ENCODE measurements around the gene APCDD1L.

APCDD1L gene

DNA sequence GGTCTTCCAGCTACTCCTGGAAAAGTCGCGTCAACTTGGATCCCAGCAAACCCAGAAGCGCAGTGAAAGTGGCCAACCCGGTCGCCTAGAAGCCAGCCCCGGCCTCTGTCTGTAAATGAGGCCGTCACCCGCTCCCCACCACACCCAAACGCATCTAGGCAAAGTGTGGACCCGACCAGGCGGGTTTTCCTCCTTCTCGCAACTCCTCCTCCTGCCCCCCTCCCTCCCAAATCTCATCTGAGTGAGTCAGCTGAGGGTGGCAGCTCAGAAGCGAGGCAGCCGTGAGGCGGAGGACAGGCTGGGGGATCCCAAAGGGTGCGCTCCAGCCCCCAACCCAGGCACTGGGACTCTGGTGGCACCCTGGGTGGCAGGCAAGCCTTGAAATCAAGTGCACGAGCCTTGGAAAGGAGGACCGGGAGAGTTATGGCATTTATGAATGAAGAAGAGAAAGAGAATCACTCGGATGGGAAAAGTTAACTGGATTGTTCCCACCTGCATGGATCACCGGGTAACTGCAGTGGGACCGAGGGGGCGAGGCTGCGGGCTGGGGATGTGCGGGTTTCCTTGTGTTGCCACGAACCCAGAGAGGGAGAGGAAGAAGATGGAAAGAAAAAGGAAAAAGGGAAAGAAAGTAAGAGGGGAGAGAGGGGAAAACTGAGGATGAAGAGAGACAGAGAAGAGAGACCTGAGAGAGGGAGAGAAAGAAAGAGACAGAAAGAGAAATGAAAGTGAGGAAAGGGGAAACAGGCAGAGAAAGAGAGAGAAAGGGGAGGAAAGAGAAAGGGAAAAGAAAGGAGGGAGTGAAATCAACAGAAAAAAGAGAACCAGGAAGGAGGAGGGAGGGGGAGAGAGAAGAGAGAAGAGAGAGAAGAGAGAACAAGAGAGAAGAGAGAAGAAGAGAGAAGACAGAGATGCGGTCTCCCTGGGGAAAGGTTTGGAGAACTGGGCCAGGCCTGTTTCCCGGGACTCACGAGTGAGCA, at the start of gene APCDD1L:
APCDD1L (minus strand) TSS at position 167 of the 980 bp plus-strand sequence. CDS start 692 bp downstream, outside the sequence.
- no peak for DNase-seq

DNA sequence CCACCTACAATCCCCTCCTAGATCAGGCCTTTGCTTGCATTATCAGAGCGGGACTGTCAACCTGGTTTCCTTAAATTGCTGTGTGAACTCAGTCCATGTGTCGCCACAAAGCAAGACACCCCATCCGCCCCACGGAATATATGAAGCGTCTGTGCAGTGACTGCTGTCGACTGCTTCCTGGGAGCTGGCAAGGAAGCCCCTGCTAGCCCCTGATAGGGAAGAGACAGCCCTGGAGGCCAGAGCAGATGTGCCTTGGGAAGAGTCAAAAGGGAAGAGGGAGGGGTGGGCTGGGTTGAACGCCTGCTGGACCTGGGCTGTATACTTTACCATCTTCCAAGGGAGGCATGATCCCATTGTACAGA, 44.1 kb upstream of the APCDD1L start:
- DNase-seq, result no peak

DNA sequence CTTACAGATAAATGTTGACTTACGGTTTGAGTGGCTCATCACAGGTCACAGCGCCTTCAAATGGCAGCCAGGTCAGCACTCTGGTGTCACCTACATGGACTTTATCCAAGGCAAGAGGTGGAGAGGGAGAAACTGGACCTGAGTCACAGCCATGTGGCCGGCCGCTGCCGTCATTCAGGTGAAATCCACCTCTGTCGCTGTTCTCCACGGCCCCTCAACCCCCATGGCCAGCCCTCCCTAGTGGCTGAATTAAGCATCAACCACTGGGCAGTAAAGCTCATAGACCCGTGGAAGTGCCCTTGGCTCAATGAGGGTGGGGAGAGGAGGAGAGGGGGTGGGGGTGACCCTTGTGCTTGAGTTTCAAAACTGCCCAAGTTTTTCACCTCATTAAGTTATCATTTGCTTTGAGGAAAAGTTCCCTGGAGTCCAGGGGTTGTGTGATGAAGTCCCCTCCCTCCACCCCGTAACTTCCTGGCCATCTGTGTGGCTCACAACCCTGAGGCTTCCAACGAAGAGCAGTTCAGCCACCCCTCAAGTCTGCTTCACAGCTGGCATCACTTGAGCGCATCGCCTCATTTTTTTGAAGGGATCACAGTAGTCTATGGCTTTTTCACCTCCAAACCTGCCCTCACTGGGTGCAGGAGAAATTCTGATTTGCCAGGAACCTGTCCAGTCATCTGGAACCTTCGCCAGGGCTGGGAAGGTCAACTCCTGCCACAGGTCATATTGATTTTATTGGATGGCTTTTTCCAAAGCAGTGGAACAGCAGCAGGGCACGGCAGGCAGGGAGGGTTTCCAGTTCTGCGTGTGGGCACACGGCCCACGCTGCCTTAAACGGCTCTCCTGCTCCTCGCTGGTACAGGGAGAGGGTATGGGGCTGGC, 43.5 kb upstream of the APCDD1L start:
- no peak for DNase-seq

DNA sequence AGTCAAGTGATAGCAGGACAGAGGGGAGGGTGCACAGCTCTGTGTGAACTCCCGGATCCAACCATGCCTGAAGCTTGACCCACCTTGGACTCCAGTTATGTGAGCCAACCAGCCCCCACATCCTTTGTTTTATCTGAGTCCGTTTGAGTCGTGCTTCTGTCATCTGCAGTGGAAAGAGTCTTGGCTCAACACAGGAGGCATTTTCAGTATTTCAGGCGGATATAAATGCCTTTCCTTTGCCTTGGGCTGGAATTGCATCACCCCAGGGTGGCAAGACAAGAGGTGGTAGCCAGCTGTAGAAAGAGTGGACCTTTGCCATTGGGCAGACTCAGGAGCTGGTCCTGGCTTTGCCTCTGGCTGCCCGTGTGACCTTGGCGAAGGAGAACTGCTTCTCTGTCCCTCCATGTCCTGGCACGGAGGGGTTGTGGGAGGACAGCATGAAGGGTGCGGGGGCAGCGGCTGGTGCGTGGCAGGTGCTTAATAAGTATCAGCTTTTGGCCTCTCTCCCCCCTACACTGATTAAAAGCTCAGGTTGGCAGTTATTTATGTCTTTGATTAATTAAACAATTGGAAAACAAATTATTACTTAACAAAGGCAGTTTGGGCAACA, 42.6 kb upstream of the APCDD1L start:
- no peak for DNase-seq

DNA sequence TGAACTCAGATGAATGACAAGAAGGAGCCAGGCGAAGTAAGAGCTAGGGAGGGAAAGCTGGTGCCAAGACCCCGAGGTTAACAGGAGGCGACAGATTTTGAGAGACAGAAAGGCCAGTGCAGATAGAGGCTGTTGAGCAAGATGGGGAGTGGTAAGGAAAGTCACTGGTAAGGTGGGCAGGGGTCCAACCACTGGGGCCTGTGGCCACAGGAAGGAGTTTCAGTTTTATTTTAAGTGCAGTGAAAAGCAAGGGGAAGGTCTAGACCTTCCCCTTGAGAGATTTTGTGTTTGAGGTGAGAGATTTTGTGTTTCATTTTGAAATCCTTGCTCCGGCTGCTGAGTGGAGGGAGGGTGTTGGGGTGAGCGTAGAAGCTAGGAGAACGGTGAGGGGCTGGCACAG, 41.8 kb upstream of the APCDD1L start:
- DNase-seq, result no peak

DNA sequence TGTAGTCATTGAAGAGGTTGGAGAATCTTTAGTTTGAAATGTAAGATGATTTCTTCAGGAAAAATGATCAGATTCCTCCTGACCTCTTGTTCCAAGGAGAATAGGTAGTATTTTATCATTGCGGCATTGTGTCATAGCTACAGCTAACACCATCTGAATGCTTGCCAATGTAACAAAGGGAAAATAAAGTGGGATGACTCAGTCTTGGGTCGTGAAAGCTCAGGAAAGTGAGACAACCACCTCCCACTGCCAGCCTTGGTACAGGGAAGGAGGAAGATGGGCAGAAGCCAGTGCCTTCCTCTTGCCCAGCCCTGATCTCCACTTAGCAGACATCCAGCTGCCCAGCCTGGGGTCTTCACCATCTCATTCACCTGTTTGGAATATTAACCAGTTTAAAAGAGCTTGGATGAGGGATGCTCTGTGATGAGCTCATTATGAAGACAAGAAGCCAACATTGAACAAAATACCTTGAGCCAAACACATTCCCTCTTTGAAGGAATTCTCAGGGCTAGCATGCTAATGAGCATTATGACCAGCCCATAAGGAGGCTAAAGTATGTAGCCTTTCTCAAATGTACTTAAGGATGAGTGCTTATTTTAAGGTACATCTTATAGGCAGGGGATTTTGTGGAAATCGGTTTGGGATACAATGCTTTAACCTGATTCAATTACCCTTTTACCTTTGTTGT, 40.0 kb upstream of the APCDD1L start:
- DNase-seq, result no peak

DNA sequence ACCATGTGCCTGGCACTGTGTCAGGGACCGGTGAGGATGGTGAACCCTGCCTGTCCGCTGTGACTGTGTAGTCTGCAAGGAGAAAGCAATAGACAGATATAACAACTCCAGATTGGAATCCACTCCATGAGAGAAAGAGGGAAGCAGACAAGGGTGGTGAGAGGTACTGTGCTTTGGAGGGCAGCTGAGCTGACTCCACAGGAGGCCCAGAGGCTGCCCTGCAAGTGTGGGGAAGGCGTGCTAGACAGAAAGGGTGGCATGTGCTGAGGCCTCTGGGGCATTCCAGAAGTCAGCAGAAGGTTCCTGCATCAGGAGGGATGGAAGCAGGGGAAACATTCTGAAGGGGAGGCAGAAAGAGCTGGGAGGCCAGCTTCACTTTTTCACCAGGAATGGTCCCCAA, 39.3 kb upstream of the APCDD1L start:
- DNase-seq, result no peak

DNA sequence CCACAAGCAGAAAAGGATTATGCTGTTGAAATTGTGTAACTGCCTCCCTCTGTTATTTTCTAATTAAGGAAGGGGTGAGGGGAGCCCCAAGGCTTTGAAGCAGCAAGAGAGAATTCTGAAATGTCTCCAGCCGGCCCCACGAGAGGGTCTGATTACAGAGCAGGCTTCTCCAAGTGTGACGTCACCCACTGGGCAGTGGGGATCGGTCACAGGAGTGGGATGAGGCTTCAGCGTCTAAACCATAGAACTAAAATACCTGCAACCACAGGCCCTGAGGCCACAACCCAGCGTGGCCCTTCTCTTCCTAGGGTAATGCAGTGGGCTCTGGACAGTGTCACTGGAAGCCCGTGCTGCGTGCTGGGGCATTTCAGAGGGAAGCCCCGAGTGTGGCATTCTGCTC, 38.6 kb upstream of the APCDD1L start:
- DNase-seq, result no peak

DNA sequence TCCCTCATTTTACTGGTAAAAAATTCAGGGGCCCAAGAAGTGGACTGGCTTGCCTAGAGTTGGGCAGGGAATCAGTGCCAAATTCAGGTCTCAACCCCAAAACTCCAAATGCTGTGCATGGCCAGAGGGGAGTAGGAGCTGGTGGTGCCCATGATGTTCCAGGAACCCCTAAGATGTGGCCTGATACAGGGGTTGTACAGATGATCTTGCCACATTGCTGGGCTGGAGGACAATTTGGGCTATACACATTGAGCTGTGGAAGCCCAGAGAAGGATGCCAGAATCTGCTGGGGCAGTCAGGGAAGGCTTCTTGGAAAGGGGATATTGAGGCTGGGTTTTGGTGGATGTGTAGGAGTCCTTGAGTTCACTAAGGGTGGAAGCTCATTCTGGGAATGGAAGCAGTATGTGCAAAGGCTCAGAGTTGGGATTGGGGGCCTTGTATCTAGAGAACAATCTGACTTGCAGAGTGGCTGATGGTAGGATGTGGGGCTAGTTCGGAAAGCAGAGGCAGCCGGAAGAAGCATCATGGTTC, 38.0 kb upstream of the APCDD1L start:
- DNase-seq, result no peak

DNA sequence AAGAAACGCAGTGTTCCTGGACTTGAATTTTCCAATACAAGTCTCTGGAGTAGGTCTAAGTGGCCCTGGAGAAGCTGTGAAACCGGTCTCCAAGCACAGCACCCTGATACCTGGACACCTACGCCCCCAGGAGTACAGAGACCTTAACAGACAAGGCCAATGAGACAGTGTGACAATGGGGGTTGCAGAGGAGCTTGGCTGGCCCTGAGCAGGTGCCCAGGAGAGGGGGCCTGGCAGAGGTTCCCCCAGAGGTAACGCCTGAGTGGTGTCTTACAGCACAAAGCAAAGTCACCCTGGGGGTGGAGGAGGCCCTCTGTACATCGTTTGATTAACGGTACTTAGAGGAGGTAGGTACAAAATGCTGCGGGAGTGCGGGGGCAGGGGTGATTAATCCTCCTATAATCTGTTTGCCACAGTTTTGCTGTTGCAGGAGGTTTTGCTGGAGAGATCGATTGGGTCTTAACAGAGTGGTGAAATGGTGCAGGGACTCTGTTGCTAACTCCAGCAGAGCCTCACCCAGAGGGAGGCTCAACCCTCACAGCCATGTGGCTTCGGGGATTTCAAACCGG, 37.3 kb upstream of the APCDD1L start:
- DNase-seq, result no peak

DNA sequence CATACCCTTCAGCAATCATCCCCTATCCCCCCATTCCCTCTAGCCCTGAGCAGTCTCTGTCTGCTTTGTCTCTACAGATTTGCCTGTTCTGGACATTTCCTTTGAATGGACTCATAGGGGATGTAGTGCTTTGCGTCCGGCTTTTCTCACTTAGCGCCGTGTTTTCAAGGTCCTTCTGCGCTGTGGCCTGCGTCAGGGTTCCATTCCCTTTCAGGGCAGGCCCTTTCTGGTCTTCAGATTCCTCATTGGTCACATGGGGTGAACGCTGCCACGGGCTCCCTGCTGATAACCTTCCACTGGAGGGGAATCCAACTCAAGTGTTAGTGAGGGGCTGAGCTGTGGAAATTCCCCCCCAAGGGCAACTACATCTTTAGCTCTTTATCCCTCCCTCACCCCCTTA, 36.4 kb upstream of the APCDD1L start:
- DNase-seq, result no peak

DNA sequence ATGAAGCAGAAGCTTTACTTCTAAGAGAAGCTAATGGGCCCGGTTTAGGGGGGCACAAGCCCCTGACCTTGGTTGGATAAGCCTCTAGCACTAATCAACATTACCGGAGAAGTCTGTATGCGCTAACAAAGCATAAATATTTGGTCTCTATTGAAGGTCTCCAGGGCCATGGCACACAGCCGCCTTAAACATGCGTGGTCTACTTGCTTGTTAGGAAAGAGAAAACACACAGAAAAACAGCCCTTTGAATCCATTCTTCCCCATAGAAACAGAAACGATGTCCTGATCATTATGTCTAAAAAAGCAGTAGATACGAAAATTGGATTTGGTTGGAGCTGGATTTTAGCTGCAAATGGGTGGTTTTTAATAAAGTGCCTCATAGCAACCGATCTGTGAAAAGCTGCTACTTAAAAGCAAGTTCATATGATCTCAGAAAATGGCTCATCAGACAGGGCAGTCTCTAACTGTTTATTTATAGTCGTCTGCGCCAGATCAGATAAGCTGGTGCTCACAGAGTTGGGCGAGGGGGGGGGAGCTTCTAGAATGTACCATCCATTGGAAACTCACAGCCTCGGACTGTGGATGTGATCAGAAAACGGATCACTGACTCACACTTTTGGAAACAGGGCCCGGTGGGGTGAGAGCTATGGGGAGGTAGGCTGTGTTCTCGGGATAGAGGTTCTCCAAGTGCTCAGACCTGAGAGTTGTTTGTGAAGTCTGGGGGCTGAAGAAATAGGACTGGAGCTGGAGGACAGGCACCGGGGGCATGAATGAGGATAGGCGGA, 35.3 kb upstream of the APCDD1L start:
- DNase-seq, result no peak

DNA sequence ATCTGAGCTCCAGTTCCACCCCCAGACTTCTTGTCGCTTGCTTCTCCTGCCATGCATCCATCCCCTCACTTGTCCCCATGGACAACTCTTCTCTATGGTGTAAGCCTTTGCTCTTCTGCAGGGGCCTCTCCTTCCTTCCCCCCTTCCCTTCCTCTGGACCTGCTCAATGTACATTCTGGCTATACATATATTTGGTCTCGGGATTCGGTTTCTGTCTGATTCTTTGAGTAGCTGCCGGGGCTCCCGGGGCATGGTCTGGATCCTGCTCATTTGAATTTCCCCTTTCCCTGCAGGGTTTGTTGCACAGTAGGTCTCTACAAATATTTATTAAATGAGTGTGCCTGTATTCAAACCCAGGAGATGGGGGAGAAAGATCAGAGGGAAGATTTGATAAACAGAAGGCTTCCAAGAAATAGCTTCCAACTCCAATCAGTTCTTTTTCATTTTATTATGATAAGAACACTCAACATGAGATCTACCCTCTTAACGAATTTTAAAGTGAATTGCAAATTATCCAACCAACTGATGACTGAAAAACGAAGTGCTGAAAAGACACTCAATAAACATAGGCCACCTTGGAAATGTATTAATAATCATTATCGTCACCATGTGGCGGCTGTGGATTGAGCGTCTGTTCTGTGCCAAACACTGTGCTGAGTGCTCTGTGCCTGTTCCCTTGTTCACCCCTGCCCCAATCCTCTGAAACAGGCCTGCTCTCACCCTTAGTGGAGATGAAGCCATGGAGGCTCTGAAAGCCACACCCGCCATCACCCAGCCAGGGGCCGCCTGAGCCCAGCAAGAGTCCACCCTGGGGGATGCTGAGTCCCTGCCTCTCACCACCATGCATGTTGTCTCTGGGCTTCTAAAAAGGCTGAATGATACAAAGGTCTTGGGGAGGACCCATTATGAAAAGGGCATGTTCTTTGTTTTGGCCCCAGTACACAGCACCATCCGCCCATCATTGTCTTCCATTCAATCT, 34.3 kb upstream of the APCDD1L start:
- no peak for DNase-seq

DNA sequence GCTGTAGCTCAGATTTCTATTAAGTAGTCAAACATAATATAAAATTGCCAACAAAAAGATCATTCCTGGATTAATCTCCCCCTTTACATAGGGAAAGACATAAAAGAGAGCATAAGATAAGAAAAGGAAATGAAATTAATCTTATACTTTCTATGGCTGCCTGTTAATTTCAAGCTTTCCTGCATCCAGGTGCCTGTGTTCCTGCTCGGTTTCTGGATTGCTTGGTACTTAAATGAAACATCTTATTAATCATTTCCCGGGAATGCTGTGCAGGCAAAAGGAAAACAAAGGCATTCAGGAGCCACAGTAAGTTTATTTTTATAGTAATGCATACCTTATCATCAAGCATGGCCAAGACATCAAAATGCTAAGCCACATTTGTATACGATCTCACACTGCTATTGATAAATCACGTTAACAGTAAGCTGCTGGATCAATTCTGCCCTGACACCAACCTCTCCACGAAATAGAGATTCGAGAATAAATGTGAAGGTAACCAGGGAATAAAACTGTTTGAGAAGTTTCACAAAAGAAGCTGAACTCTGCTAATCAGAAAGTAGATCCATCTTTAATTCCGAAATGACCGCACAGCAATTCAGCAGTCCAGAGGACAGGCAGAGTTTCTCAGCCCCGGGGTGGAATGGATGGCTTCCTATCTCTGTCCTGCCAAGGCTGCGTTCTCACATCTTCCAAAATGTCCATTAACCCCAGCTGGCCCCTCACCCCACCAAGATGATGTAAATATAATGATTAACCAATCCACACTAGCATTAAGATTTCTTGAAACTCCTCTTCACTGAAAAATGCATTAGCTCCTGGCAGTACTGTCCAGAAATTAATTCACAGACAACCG, 32.6 kb upstream of the APCDD1L start:
- no peak for DNase-seq

DNA sequence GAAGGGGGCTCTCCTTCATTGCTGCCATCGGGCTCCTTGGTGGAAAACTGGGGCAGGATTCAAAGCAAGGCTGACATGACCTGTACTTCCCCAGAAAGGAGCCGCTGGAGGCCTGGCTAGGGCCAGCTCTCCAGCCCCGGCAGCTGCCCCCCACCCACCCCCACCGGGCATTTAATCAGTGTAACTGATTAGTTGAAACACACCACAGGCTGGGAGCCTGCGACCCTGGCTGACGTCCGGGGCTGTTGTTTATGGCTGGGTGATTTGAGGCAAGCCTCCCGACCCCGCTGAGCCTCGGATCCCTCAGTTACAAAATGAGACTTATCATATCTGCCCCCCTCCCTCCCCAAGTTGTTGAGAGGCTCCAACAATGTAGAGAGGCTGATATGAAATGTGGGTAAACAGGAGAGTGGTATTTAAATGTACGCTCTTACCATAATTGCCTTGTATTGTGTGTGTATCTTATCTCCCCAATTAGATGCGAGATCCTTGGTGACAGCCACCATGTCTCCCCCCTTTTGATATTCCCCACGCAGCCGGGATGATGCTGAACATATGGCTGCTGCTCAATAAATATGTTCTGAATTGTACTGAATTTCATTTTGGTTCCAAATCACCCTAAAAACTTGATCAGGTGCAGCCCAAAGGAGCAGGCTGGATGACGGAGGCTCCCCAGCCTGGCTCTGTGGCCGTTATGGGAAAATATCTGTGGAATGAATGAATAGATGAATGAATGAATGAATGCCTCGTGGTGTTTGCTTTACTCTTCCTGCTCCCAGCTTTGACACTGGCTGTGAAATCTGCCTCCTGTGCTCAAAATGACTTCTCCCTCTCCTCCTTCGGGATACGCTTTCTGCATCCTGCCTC, 31.8 kb upstream of the APCDD1L start:
- no peak for DNase-seq

DNA sequence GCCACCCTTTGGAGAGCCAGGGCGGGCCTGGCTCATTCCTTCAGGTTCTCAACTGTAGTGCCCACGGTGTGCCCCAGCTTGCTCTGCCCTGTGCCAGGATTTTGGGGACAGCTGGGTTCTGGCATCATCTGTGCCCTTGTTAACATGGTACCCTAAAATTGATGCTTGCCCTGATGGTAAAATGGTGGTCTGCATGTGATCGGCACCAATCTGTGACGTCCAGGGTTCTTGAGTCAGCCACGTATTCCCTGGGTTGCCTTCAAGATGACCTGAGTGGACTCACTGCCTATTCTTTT, 31.2 kb upstream of the APCDD1L start:
- DNase-seq, result no peak

DNA sequence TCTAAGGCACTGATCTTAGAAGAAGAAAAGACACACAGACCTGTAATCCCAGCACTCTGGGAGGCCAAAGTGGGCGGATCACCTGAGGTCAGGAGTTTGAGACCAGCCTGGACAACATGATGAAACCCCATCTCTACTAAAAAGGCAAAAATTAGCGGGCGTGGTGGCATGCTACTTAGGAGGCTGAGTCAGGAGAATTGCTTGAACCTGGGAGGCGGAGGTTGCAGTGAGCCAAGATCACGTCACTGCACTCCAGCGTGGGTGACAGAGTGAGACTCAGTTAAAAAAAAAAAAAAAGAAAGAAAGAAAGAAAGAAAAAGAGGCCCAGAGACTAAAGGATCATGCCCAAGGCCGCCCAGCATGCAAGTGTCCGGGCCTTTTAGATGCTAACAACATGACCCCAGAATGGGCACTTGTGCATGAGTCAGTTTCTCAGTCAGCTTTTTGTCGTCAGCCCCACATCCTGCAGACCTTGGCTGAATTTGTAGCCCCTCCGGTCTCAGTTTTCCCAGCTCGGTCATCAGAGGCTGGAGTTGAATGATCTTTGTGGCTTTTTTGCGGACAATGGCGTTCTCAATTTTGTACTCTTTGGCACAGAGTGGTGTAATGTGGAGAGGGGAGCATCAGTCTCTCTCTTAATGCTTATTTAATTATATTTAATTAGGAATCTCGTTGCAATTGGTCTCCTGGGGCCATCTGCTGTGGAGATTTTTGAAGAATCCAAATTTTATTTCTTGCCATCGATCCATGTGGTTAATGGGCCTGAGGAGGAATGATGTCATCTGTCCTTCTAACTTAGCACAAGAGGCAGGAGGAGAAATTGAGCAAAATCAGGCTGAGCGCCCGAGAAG, 30.6 kb upstream of the APCDD1L start:
- no peak for DNase-seq

All from NCI-H526 (cell line).